ENCODE results near the gene HAPLN3. TPM values are rescaled to one million over a fixed set of nuclear protein-coding genes. Genes with fewer than 3 reads are reported as not detected.

Gene HAPLN3
- total and polyA plus RNA-seq, 9 donors, result 2.7 to 10.0 (median 3.9) TPM

DNA sequence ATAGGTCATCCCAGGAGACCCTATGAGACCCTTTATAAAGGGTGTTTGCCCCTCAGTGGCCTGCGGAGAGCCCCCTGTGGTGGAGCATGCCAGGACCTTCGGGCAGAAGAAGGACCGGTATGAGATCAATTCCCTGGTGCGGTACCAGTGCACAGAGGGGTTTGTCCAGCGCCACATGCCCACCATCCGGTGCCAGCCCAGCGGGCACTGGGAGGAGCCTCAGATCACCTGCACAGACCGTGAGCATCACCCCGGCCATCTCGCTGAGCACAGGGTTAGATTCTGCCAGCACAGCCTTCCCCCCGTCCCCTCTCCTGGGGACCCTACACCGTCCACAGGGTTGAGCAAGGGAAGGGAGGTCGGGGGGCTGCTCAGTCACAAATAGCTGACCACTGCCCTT is 21.6 kb downstream of the HAPLN3 start:
- H3K4me1 ChIP-seq (ENCODE audit: insufficient read depth), result no peaks in the 10 kb centered on the region
- no peak overlapping the region for H3K4me3 ChIP-seq
- TF ChIP-seq, protein P1, sequence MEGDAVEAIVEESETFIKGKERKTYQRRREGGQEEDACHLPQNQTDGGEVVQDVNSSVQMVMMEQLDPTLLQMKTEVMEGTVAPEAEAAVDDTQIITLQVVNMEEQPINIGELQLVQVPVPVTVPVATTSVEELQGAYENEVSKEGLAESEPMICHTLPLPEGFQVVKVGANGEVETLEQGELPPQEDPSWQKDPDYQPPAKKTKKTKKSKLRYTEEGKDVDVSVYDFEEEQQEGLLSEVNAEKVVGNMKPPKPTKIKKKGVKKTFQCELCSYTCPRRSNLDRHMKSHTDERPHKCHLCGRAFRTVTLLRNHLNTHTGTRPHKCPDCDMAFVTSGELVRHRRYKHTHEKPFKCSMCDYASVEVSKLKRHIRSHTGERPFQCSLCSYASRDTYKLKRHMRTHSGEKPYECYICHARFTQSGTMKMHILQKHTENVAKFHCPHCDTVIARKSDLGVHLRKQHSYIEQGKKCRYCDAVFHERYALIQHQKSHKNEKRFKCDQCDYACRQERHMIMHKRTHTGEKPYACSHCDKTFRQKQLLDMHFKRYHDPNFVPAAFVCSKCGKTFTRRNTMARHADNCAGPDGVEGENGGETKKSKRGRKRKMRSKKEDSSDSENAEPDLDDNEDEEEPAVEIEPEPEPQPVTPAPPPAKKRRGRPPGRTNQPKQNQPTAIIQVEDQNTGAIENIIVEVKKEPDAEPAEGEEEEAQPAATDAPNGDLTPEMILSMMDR (IDR thresholded peaks at IDR 0.05), result no peak
- TF ChIP-seq POLR2A (IDR thresholded peaks at IDR 0.05), result no peak
- TF ChIP-seq EP300 (IDR thresholded peaks at IDR 0.05), result no peak
- intact Hi-C loops (cut with DNase I), result no loop called here
- DNase-seq, result no peak
- 88 to 91% (median 90%) methylated on average over 13 of the region's 13 CpGs for WGBS, 3 donors
- H3K27ac ChIP-seq, result no peak overlapping the region
- H3K36me3 ChIP-seq, result no peaks in the 10 kb centered on the region
- no peaks in the 10 kb centered on the region for H3K9me3 ChIP-seq
- H3K27me3 ChIP-seq, result no peaks in the 10 kb centered on the region

DNA sequence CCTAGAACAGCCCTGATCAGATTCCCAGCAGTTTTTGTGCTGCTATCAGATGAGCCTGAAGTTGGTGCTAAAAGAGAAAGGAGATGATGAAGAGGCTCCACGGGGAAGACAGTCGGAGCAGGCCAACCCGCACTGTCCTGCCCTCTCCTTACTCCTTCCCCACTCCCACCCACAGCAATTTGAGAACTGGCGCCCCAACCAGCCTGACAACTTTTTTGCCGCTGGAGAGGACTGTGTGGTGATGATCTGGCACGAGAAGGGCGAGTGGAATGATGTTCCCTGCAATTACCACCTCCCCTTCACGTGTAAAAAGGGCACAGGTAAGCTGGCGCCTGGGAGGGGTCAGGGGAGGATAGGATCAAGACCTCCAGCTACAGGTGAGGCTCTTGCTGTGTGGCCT is 22.6 kb downstream of the HAPLN3 start:
- intact Hi-C loops (cut with DNase I), result no loop called here
- Histone ChIP-seq H3K4me3 (no peak overlapping the region), H3K27ac (no peak overlapping the region), H3K27me3 (no peaks in the 10 kb centered on the region), H3K36me3 (no peaks in the 10 kb centered on the region), H3K4me1 (ENCODE audit: insufficient read depth) (no peaks in the 10 kb centered on the region), H3K9me3 (no peaks in the 10 kb centered on the region)
- TF ChIP-seq POLR2A (IDR thresholded peaks at IDR 0.05) (no peak), EP300 (IDR thresholded peaks at IDR 0.05) (no peak)
- TF ChIP-seq, protein P1 (IDR thresholded peaks at IDR 0.05), result no peak
- WGBS, 3 donors, result 77 to 82% (median 81%) methylated on average over 9 of the region's 9 CpGs
- no peak for DNase-seq

DNA sequence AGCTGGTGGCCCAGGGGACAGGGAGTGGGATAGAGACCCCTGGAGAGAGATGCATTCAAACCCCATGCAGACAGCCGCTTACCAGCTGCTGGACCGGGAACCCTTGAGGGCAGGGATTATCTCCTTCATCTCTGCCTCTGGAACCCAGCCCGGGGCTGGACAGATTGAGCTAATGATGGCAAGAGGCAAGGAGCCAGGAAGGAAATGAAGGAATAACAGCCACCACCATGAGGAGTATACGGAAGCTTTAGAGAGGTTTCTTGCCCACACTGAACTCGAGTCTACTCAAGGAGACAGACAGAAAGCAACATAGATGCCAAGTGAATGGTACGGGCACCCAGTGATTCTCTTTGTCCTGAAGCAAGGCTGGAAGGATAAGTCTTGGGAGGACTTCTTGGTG is 23.2 kb downstream of the HAPLN3 start:
- 73 to 80% (median 78%) methylated on average over 6 of the region's 6 CpGs for WGBS, 3 donors
- no peaks in the 10 kb centered on the region for H3K36me3 ChIP-seq
- H3K4me3 ChIP-seq, result no peak overlapping the region
- no peak overlapping the region for H3K27ac ChIP-seq
- intact Hi-C loops (cut with DNase I), result no loop called here
- TF ChIP-seq EP300 (IDR thresholded peaks at IDR 0.05) (no peak), POLR2A (IDR thresholded peaks at IDR 0.05) (no peak)
- TF ChIP-seq, protein P1 (IDR thresholded peaks at IDR 0.05), result no peak
- H3K27me3 ChIP-seq, result no peaks in the 10 kb centered on the region
- DNase-seq, result no peak
- no peaks in the 10 kb centered on the region for H3K4me1 ChIP-seq (ENCODE audit: insufficient read depth)
- H3K9me3 ChIP-seq, result no peaks in the 10 kb centered on the region

DNA sequence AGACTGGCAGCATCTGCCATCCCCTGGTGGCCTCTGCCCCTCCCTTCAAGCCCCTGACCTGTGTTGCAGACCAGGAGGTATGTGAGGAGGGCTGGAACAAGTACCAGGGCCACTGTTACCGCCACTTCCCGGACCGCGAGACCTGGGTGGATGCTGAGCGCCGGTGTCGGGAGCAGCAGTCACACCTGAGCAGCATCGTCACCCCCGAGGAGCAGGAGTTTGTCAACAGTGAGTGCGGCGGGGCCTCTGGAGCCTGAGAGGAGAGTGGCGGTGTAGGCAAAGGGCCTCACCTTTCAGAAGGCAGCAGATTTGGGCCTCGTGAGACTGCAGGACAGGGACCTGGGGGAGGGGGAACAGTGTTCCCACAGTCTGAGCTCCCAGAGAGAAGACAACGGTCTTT is 24.0 kb downstream of the HAPLN3 start:
- H3K4me1 ChIP-seq (ENCODE audit: insufficient read depth), result no peaks in the 10 kb centered on the region
- no peaks in the 10 kb centered on the region for H3K27me3 ChIP-seq
- no peak overlapping the region for H3K4me3 ChIP-seq
- DNase-seq, result no peak
- TF ChIP-seq POLR2A (IDR thresholded peaks at IDR 0.05) (no peak), EP300 (IDR thresholded peaks at IDR 0.05) (no peak)
- TF ChIP-seq, protein P1 (IDR thresholded peaks at IDR 0.05), result no peak
- intact Hi-C loops (cut with DNase I), result no loop called here
- no peaks in the 10 kb centered on the region for H3K36me3 ChIP-seq
- H3K9me3 ChIP-seq, result no peaks in the 10 kb centered on the region
- H3K27ac ChIP-seq, result no peak overlapping the region
- 84 to 85% (median 84%) methylated on average over 14 of the region's 14 CpGs for WGBS, 3 donors

Data from ovary (tissue), 9 donors.